Caki2 (cell line): ENCODE data around the gene MTHFD1L. TPM values are rescaled to one million over a fixed set of nuclear protein-coding genes. Genes with fewer than 3 reads are reported as not detected.
"Not testable (repeated sequence)": the region's sequence is repeated elsewhere in the genome, so short reads cannot be mapped to it uniquely, and the experiment has no call there.

Experiments used
- DNase-seq: peaks from one replicate; pipeline ENCODE4 v3.0.0-alpha.2; 2015; ENCODE audit warnings: low read depth
- in situ Hi-C: cut with HindIII; loops from 2 replicates; pipeline ENCODE4 v1.10.0; 2016; ENCODE audit warnings: low sequenced_read_pairs, low pct_unique_long_range_greater_than_20kb, mixed read lengths
- total RNA-seq: library from RNA; depleted of rRNA; stranded (reverse); fragments of >200 nt; shearing (Covaris generic); gene quantifications from 2 replicates; pipeline ENCODE4 v1.2.3, GENCODE V29; 2014; ENCODE audit warnings: low replicate concordance

The MTHFD1L gene
- total RNA-seq, 1 experiment from 2014 or later = 48.6 TPM

- peak; percentile 51 for DNase-seq
- in situ Hi-C loops = no loop called here
Observed at GRCh38 chr6:151018046-151018445, 152.5 kb downstream of the MTHFD1L start.

GRCh38 chr6:151018911-151019782, 153.6 kb downstream of the MTHFD1L start:
- DNase-seq = no peak
- in situ Hi-C loops = no loop called here

- in situ Hi-C loops = no loop called here
- no peak for DNase-seq
Observed at GRCh38 chr6:151021896-151022295, 156.4 kb downstream of the MTHFD1L start.

- DNase-seq = no peak
- in situ Hi-C loops = no loop called here
Observed at GRCh38 chr6:151022492-151022891, 157.0 kb downstream of the MTHFD1L start.

- no peak for DNase-seq
- in situ Hi-C loops = no loop called here
Observed at GRCh38 chr6:151023342-151023741, 157.8 kb downstream of the MTHFD1L start.

- in situ Hi-C loops = no loop called here
Observed at GRCh38 chr6:151024597-151024996, 159.1 kb downstream of the MTHFD1L start.

GRCh38 chr6:151025076-151025475, 159.6 kb downstream of the MTHFD1L start:
- DNase-seq = no peak
- in situ Hi-C loops = no loop called here

More at GRCh38 chr6:151024597-151024996, 159.1 kb downstream of the MTHFD1L start:
- DNase-seq = no peak

GRCh38 chr6:151026041-151026663, 160.7 kb downstream of the MTHFD1L start:
- DNase-seq = no peak
- in situ Hi-C loops = no loop called here

GRCh38 chr6:151027295-151027747, 161.8 kb downstream of the MTHFD1L start:
- no peak for DNase-seq
- in situ Hi-C loops = no loop called here

GRCh38 chr6:151027936-151028838, 162.7 kb downstream of the MTHFD1L start:
- in situ Hi-C loops = no loop called here
- no peak for DNase-seq

- in situ Hi-C loops = no loop called here
- no peak for DNase-seq
Observed at GRCh38 chr6:151029970-151030369, 164.5 kb downstream of the MTHFD1L start.

GRCh38 chr6:151032034-151032433, 166.5 kb downstream of the MTHFD1L start:
- no peak for DNase-seq
- in situ Hi-C loops = no loop called here

- in situ Hi-C loops = no loop called here
- DNase-seq = no peak
Observed at GRCh38 chr6:151034825-151035781, 169.6 kb downstream of the MTHFD1L start.

GRCh38 chr6:151036211-151036721, 170.8 kb downstream of the MTHFD1L start:
- DNase-seq = peak; percentile 83
- in situ Hi-C loops = not testable (repeated sequence)

GRCh38 chr6:151036869-151037680, 171.6 kb downstream of the MTHFD1L start:
- in situ Hi-C loops = no loop called here

GRCh38 chr6:151038616-151039015, 173.1 kb downstream of the MTHFD1L start:
- DNase-seq = no peak
- in situ Hi-C loops = no loop called here

More at GRCh38 chr6:151036869-151037680, 171.6 kb downstream of the MTHFD1L start:
- peak; percentile 53 for DNase-seq
